Astrocyte (in vitro differentiated cells and primary cell): ENCODE results near the gene KRTAP5-8. TPM values are rescaled to one million over a fixed set of nuclear protein-coding genes. Genes with fewer than 3 reads are reported as not detected.

Experiments
- DNase-seq: peaks from one replicate; pipeline ENCODE4 v3.0.0-alpha.2; 2010; ENCODE audit warnings: low read depth
- FAIRE-seq: peaks from 2 replicates; lab custom pipeline; 2011; peaks lifted over from hg19 to GRCh38; lab: Jason Lieb, UNC
- H2AFZ ChIP-seq: 2 replicates; pipeline ENCODE4 v1.6.0; 2012; ENCODE audit warnings: low read depth, low read length, inconsistent platforms
- H3K27ac ChIP-seq: 2 replicates; pipeline ENCODE4 v1.5.1; 2011; ENCODE audit warnings: low read depth, low read length, inconsistent platforms
- H3K27me3 ChIP-seq: 2 replicates; pipeline ENCODE4 v1.6.0; 2011; ENCODE audit warnings: low read length, inconsistent platforms; ENCODE audit not compliant: insufficient read depth
- H3K36me3 ChIP-seq: 2 replicates; pipeline ENCODE4 v1.5.1; 2011; ENCODE audit warnings: low read length, inconsistent platforms; ENCODE audit not compliant: insufficient read depth
- H3K4me1 ChIP-seq: 2 replicates; pipeline ENCODE4 v1.5.1; 2011; ENCODE audit warnings: low read length, inconsistent platforms; ENCODE audit not compliant: insufficient read depth
- H3K4me2 ChIP-seq: 2 replicates; pipeline ENCODE4 v1.6.0; 2012; ENCODE audit warnings: low read length, inconsistent platforms
- H3K4me3 ChIP-seq: 2 replicates; pipeline ENCODE4 v1.5.1; 2011; ENCODE audit warnings: low read depth, mild to moderate bottlenecking, low read length, inconsistent platforms; ENCODE audit not compliant: insufficient read depth
- H3K79me2 ChIP-seq: 2 replicates; pipeline ENCODE4 v1.6.0; 2012; ENCODE audit warnings: mild to moderate bottlenecking, low read length, inconsistent platforms; ENCODE audit not compliant: insufficient read depth
- H3K9ac ChIP-seq: 2 replicates; pipeline ENCODE4 v1.6.0; 2012; ENCODE audit warnings: mild to moderate bottlenecking, low read length, inconsistent platforms
- H3K9me3 ChIP-seq: 2 replicates; pipeline ENCODE4 v1.5.1; 2012; ENCODE audit warnings: low read depth, mild to moderate bottlenecking, low read length, inconsistent platforms; ENCODE audit not compliant: insufficient read depth
- H4K20me1 ChIP-seq: 2 replicates; pipeline ENCODE4 v1.6.0; 2012; ENCODE audit warnings: low read length, inconsistent platforms; ENCODE audit not compliant: insufficient read depth
- H3K27ac Mint-ChIP-seq: one replicate; pipeline ENCODE4 v1.8.0; 2021; ENCODE audit warnings: mild to moderate bottlenecking, mixed read lengths; ENCODE audit not compliant: unreplicated experiment
- H3K27me3 Mint-ChIP-seq: one replicate; pipeline ENCODE4 v1.8.0; 2021; ENCODE audit warnings: low read depth, mixed read lengths; ENCODE audit not compliant: unreplicated experiment
- H3K36me3 Mint-ChIP-seq: one replicate; pipeline ENCODE4 v1.8.0; 2021; ENCODE audit warnings: low read depth, mixed read lengths; ENCODE audit not compliant: unreplicated experiment
- H3K4me1 Mint-ChIP-seq: one replicate; pipeline ENCODE4 v1.8.0; 2021; ENCODE audit warnings: low read depth, mixed read lengths; ENCODE audit not compliant: unreplicated experiment
- H3K4me3 Mint-ChIP-seq: one replicate; pipeline ENCODE4 v1.8.0; 2021; ENCODE audit warnings: mild to moderate bottlenecking, moderate library complexity, mixed read lengths; ENCODE audit not compliant: unreplicated experiment
- H3K9me3 Mint-ChIP-seq: one replicate; pipeline ENCODE4 v1.8.0; 2021; ENCODE audit warnings: mild to moderate bottlenecking, mixed read lengths; ENCODE audit not compliant: unreplicated experiment
- EZH2 ChIP-seq: IDR thresholded peaks from 2 replicates; pipeline ENCODE4 v1.6.1; 2012; ENCODE audit warnings: mild to moderate bottlenecking, low read length, inconsistent platforms; ENCODE audit not compliant: insufficient read depth
- total RNA-seq: library from RNA; stranded (reverse); gene quantifications from 2 replicates; pipeline ENCODE4 v1.2.1, GENCODE V29; 2021
- TF ChIP-seq, protein P1 (sequence below): IDR thresholded peaks from 2 replicates; pipeline ENCODE4 v1.5.1; 2011; ENCODE audit warnings: low read depth, mild to moderate bottlenecking, inconsistent platforms, low read length, moderate library complexity; ENCODE audit not compliant: insufficient read depth

The KRTAP5-8 gene
- total RNA-seq, 1 donor from 2014 or later, result not detected

DNA sequence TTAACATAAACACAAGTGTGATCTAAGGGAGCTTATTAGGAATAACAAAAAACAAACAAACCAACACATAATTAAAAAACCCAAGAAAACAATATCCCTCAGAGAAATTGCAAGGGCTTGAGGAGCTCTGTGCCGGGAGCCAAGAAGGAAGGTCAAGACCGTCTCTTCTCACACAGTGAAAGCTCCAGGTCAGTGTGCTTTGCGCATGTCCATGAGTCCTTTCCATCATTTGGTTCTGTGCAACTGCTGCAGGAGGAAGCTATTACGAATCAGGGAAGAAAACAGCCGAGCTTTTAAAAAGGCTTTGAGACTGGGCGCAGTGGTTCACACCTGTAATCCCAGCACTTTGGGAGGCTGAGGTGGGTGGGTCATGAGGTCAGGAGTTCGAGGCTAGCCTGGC, 4.6 kb downstream of the KRTAP5-8 start:
- Histone ChIP-seq H2AFZ (no peak overlapping the region), H3K27me3 (no peaks in the 10 kb centered on the region), H3K4me3 (no peak overlapping the region), H3K4me1 (no peaks in the 10 kb centered on the region), H3K79me2 (no peaks in the 10 kb centered on the region), H3K4me2 (no peak overlapping the region), H4K20me1 (no peaks in the 10 kb centered on the region), H3K9ac (no peak overlapping the region), H3K27ac (no peak overlapping the region), H3K36me3 (no peaks in the 10 kb centered on the region), H3K9me3 (no peaks in the 10 kb centered on the region)
- no peak overlapping the region for H3K4me3 Mint-ChIP-seq
- peaks cover 26% of the 10 kb centered on the region for H3K27me3 Mint-ChIP-seq
- H3K36me3 Mint-ChIP-seq, result peaks cover 5% of the 10 kb centered on the region
- TF ChIP-seq, protein P1, sequence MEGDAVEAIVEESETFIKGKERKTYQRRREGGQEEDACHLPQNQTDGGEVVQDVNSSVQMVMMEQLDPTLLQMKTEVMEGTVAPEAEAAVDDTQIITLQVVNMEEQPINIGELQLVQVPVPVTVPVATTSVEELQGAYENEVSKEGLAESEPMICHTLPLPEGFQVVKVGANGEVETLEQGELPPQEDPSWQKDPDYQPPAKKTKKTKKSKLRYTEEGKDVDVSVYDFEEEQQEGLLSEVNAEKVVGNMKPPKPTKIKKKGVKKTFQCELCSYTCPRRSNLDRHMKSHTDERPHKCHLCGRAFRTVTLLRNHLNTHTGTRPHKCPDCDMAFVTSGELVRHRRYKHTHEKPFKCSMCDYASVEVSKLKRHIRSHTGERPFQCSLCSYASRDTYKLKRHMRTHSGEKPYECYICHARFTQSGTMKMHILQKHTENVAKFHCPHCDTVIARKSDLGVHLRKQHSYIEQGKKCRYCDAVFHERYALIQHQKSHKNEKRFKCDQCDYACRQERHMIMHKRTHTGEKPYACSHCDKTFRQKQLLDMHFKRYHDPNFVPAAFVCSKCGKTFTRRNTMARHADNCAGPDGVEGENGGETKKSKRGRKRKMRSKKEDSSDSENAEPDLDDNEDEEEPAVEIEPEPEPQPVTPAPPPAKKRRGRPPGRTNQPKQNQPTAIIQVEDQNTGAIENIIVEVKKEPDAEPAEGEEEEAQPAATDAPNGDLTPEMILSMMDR, result no peak
- TF ChIP-seq EZH2, result no peak
- H3K9me3 Mint-ChIP-seq, result peaks cover 7% of the 10 kb centered on the region
- H3K27ac Mint-ChIP-seq, result no peak overlapping the region
- H3K4me1 Mint-ChIP-seq, result peaks cover 8% of the 10 kb centered on the region
- no peak for FAIRE-seq
- no peak for DNase-seq

DNA sequence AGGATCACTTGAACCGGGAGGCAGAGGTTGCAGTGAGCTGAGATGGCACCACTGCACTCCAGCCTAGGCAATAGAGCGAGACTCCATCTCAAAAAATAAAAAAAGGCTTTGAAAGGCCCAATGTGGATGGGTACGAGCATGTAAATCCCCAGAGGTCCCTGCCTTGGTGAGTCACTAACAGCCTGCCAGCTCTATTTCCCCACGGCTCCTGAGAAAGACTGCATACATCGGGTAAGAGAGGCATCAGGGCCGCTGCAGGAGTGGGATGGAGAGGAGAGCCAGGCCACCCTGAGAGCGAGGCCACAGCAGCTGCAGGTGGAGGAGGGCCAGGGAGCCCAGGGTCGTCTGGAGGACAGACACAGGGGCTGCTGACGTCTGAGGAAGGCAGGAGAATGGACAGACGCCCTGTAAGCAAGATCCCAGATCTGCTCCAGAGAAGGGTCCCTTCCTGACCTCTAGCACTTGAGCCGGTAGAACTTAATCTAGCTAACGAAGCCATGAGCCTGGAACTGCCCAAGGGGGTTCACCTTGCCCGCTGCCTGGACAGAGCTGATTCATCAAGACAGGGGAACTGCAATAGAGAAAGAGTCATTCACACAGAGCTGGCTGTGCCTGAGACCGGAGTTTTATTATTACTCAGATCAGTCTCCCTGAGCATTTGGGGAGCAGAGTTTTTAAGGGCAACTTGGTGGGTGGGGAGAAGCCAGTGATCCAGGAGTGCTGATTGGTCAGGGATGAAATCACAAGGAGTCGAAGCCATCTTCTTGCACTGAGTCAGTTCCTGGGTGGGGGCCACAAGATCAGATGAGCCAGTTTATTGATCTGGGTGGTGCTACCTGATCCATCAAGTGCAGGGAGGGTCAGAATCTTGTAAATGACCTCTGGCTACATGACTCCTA, 5.3 kb downstream of the KRTAP5-8 start:
- Mint-ChIP-seq H3K9me3 (peaks cover 7% of the 10 kb centered on the region), H3K36me3 (peaks cover 6% of the 10 kb centered on the region), H3K27ac (no peak overlapping the region), H3K4me3 (no peak overlapping the region), H3K4me1 (peaks cover 8% of the 10 kb centered on the region), H3K27me3 (peaks cover 31% of the 10 kb centered on the region)
- Histone ChIP-seq H3K27me3 (no peaks in the 10 kb centered on the region), H3K4me1 (no peaks in the 10 kb centered on the region), H3K4me3 (no peak overlapping the region), H3K9ac (no peak overlapping the region), H4K20me1 (no peaks in the 10 kb centered on the region), H3K4me2 (no peak overlapping the region), H3K36me3 (no peaks in the 10 kb centered on the region), H3K9me3 (no peaks in the 10 kb centered on the region), H3K27ac (no peak overlapping the region), H2AFZ (no peak overlapping the region), H3K79me2 (no peaks in the 10 kb centered on the region)
- TF ChIP-seq, protein P1, result no peak
- TF ChIP-seq EZH2, result no peak
- DNase-seq, result no peak
- FAIRE-seq, result no peak

DNA sequence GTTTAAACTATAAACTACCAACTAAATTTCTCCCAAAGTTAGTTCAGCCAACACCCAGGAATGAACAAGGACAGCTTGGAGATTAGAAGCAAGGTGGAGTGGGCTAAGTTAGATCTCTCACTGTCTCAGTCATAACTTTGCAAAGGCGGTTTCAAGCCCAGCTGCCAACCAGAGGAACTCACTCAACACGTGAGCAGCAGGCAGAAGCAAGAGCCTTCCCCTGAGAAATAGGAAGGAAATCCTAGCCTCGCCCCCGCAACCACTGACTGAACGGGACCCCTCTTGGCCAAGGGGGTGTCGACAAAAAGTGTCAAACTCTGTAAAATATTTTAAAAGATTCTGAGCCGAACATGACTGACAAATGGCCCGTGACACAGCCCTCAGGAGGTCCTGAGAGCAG, 6.0 kb downstream of the KRTAP5-8 start:
- Histone ChIP-seq H3K9ac (no peak overlapping the region), H3K4me2 (no peak overlapping the region), H3K36me3 (no peaks in the 10 kb centered on the region), H3K27me3 (no peaks in the 10 kb centered on the region), H3K4me1 (no peaks in the 10 kb centered on the region), H4K20me1 (no peaks in the 10 kb centered on the region), H3K79me2 (no peaks in the 10 kb centered on the region), H3K9me3 (no peaks in the 10 kb centered on the region), H3K27ac (no peak overlapping the region), H2AFZ (no peak overlapping the region), H3K4me3 (no peak overlapping the region)
- no peak overlapping the region for H3K27ac Mint-ChIP-seq
- peaks cover 37% of the 10 kb centered on the region for H3K27me3 Mint-ChIP-seq
- H3K36me3 Mint-ChIP-seq, result peaks cover 7% of the 10 kb centered on the region
- DNase-seq (no peak), FAIRE-seq (no peak)
- peaks cover 7% of the 10 kb centered on the region for H3K4me1 Mint-ChIP-seq
- H3K4me3 Mint-ChIP-seq, result no peak overlapping the region
- TF ChIP-seq, protein P1, result no peak
- no peak for TF ChIP-seq EZH2
- peaks cover 7% of the 10 kb centered on the region for H3K9me3 Mint-ChIP-seq
